Smooth muscle cell of the brain vasculature (primary cell): ENCODE results near the gene NRG2.

ENCODE experiments used
- DNase-seq: peaks from one replicate; pipeline ENCODE4 v3.0.0-alpha.2; 2012; ENCODE audit warnings: low read depth, low spot score

The NRG2 gene

DNA sequence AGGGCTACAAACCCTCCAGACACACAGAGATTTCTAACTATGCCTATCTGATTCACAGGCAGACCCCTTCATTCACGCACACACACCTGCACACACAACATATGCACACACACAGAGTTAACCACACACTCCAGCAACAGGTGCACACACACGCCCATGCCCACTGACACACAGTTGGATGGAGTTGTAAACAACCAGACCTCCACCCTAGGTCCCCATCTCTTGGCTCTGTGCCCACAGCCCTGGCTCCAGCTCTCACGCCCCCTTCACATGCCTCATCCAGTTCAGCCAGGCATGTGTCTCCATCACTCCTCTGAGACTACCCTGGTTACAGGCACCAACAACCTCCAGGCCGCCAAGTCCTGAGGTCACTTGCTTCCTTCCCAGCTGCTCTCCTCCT, 186.4 kb downstream of the NRG2 start:
- DNase-seq = no peak

DNA sequence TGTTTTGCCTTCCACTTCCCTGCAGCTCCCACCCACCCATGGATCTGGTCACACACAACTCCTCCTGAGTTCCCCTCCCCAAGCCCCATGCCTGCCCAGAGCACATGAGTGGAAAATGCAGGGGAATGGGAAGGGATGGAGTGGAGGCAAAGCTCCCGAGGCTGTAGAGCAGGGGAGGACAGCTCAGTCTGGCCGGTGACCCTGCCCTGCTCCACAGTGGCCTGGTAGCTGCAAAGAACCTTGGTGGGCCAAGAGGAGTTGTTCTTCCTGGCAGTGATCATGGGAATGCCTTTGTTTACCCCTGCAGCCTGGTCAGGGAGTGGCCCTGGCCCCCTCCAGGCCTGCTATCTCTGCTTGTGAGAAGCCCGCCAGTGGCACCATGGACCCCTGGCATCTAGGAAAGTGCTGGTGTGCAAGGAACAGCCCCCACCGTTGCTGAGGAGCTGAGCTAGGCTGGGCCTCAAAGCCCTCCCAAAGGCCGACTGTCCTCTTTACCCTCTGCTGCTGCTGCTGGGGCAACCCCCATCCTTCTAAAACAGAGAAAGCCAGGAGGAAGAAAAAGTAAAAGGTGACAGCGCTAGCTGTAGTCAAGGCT, 187.1 kb downstream of the NRG2 start:
- DNase-seq = no peak

DNA sequence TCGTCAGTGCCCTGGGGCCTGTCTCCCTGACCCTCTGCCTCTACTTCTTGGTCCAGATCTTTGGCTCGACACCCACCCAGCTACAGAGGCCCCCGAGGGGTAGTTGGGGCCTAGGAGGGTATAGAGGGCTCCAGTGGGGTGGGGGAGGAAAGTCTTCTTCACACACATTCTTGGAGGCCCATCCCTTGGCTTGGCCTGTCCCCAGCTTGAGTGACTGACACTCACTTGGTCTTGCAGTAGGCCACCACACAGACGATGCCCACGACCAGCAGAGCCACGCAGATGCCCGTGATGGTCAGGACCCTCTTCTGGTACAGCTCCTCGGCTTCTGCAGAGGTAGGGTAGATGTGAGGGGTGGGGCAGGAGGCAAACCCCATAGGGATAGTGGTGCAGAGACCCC, 187.6 kb downstream of the NRG2 start:
- DNase-seq = no peak

DNA sequence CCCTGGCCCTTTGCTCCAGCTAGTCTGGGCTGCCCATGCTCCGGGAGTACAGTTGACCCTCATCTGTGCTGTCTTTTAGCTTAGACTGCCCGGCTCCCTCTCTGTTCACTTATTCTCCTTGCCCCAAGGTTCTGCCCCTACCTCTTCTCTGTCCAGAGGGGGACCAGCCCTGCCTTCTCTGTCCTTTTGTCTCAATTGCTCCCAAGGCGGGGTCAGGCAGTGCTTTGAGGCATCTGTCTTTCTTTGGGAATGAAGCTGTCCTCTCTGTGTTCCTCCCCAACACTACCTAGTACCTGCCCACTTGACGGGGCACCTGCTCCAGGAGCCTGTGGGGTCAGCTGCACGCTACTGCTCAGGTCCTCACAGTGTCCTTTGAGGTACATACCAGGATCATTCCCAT, 188.1 kb downstream of the NRG2 start:
- no peak for DNase-seq

DNA sequence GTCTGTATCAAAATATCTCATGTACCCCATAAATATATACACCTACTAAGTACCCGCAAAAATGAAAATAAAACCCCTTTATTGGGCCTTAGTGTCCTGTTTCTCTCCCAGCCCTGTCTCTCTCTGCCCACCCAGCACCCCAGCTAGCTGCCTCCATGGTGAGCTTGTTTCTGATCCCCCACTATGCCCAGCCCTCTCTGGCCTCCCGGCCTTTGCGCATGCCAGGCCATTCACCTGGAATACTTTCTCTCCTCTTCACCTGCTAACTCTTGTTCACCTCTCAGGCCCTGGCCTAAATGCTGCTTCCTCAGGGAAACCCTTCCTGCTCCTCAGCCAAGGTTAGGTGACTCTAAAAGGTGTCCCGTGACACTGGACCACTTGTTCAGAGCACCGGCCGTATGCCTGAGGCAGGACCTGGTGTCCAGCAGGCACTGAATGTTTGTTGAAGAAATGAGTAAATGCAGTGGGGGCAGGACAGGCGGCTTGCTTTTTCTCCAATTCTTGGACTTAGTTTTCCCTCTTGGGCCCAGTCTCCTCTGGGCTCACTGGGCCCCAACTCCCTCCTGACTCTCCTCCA, 189.0 kb downstream of the NRG2 start:
- DNase-seq = no peak

DNA sequence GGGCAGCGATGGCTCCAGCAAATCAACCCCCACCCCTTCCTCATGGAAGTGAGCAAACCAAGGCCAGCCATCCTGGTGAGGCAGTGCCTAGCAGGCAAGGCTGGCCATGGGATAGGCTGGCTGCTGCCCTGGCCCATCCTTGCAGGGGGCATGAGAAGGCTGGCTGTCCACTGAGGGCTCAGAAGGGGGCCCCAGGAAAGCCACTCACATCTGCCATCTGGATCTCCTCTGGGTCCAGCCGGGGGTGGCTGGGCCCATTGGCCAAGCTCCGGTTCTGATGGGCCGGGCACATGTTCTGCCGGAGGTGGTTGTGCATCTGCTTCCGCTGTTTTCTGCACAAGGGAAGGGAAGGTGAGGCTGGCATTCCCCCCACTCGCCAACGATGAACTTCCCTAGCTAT, 190.4 kb downstream of the NRG2 start:
- no peak for DNase-seq

DNA sequence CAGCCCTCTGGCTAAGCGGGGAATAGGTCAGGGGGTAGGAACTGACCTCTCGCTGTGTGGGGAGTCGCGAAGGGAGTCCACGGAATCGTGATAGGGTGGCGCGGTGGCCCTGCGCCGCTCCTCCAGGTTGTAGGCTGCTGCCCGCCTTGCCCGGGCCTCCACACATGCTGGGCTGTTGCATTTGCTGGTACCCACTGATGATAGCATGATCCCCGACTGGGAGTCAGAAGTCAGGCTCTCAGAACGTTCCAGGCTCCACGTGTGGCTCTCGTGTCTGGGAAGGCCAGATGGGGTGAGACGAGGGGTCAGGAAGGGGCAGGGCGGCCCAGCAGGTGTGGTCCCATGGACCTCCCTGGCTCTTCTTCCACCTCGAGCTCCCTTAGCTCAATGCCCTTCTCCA, 191.5 kb downstream of the NRG2 start:
- DNase-seq = no peak

DNA sequence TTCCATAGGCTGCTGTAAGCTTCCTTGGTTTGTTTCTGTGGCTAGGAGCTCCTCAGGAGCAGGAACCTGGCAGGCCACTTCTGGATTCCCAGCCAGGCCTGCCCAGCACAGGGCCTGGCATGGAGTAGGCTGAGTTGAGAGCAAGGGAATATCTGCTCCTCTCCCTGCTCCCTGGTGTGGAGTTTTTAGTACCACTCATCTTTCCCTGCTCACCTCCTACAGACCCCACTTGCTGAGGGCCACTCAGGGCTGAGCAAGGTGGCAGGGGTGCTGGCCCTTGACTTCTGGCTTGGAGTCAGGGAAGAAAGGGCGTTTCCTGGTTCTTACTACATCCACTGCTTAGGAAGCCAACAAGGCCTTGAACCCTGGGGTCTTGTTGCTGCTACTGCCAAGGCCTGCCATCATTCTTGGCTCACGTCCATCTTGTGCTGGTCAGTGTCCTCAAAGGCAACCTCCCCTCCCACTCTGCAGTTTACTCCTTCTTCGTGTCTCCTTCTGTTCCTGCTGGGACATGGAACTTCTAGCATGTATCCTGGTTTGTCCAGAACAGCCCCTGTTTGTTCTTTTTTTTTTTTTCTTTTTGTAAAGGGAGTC, 192.6 kb downstream of the NRG2 start:
- DNase-seq = no peak

DNA sequence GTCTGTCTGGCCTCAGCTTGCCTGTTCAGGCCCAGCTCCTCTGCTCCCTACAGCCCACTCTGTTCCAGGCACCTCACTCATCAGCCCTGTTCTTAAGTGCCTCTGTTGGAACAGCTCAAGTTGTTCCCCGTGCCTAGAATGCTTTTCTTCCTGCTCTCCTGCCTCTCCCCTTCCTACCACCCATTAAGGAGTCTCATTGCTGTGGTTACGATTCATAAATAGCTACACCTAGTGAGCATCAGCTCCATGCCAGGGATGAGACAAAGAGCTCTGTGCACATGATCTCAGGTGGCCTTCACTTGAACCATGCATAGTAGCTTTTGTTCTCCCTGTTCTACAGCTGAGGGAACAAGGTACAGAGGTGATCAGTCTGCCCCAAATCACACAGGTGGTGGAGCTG, 193.2 kb downstream of the NRG2 start:
- no peak for DNase-seq

DNA sequence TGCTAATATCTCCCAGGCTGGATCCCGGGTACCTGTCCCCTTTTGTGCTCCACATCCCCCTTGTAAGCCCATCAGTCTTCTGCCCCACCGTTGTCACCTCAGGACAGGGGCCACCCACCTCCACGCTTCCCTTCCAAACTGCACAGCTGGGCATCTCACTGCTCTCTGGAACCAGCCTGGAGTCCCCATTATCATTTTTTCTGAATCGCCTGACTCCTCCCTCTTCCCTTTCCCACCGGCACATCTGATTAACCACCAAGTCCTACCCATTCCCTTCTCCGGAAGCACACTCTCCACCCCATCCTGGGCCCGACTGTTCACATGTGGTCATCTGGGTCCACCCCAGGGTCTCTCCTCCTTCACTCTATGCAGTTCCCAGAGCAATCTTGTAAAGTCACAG, 193.6 kb downstream of the NRG2 start:
- DNase-seq = no peak

DNA sequence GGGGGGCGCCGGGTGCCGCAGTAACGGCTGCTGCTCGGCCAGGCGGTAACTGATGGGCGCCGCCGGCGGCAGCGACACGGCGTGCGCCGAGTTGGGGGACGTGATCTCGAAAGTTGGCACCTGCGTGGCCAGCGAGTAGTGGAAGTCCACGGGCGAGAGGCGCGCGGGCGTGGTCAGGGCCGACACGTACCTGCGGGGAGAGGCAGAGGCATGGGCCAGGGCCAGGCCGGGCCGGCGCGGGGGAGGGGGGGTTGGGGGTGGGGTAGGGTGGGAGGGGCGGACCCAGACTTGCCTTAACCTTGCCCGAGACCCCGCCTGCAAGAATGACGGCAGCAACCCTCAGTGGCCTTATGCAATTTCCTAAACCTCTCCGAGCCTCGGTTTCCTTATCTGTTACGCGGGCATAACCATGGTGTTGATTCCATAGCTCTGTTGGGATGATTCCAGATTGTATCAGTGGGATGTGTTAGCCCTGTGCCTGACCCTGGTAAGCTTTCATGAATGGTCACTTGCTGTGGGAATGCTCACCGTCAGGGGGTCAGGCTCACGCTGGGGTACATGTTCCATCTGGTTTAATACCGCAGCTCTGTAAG, 194.5 kb downstream of the NRG2 start:
- no peak for DNase-seq

DNA sequence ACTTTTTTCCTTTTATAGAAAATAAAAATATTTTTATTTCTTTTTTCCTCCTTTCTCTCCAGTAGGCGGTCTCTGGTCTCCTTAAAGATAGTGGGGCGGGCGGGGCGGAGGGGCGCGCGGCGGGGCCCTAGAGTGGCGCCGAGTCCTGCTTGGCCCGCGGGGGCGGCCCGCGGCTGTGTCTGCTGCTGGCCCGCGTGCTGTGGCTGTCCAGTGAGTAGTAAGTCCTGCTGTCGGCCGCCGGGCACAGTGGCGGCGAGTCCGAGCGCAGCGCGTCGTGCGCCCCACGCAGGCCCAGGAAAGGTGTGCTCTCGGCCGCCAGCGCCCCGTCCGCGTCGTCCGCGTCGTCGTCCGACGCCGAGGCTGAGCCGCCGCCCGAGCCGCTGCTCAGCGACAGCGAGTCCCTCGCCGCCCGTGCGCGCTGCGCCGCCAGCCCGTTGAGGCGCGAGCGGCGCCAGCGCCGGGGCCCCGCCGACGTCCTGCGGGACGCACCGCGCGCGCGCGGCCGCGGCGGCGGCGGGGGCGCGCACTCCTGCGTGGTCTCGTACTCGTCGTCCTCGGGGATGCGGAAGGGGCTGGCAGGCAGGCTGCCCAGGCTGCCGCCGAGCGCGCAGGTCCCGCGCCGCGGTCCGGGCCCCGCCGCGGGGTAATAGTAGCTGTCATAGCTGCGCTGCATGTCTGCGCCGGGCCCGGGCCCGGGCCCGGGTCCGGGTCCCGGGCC, 195.2 kb downstream of the NRG2 start:
- no peak for DNase-seq

DNA sequence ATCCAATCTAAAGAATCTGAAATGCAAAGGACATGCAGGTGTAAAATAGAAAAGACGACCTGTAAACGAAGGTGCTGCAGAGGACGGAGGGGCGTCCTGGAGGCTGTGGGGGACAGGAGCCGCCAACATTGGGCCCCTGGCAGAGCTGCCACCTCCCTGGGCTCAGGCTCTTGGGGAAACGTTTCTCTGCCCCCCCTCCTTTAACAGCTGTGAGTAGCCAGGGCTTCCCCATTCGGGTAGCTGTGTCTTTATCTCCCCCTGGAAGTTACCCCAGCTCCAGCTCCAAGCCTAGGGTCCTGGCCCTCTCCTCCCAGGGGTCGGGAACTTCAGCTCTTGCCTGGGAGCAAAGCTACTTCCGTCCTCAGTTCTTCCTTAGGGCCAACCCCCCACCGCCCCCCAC, 196.0 kb downstream of the NRG2 start:
- DNase-seq = no peak

DNA sequence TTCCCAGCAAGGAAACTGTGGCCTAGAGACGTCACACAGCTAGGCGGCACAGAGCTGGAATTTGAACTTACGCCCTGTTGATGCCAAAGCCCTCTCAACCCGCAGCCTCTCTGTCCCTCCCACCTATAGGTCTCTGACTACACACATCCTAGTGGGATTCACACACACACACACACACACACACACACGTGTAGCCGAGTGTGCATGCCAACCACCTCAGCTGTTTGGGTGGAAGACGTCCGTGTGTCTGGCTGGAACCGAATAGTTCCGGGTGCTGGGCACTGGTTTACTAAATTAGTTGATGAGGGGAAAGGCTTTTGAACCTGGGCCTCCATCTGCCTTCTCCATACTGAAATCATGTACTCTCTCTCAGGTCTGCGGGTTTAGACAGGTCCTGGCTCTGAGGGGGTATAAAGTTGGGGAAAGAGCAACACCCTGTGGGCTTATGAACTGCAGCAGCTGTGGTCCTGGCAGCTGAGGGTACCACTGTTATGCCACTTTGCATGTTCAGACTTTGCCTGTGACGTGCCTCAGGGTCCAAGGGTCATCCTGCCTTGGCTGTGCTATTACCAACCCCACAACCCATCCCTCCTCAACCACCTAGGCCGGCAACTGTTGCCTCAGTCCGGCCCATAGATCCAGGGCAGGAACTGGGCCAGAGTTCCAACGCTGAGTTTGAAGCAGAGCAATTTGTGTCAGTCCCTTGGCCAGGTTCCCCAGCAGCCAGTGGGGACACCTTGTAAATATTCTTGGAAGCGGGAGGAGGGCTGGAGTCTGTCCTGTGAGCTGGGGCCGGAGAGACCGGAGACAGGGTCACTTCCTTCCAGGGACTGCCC, 197.0 kb downstream of the NRG2 start:
- no peak for DNase-seq

DNA sequence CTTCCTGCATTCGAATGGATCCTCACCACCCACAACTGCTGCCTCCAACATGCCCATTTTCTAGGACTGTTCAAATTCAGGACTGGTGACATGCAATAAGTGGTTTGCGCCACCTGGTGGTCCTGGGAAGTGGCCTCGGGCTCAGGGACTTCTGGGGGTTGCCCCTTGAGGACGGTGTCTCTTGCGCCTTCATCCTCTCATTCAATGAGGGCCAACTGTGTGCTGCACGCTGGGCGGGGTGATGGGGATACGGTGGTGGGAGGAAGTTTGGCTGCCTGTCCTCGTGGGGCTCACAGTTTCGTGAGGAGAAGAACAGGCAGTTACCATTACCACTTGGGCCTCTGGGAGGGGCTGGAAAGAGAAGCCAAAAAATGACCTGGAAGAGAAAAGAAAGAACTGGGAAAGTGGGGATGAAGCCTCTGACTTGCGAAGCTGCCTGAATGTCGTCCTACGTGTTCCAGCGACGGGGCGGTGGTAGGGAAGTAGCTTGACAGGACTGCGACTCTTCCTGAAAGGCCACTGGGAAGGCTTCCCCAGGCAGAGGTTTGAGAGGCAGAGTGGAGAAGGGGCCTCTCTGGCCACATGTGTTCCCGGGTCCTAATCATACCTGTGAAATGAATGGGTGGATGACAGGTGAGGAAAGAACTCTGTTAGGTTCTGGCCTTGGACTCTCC, 198.5 kb downstream of the NRG2 start:
- DNase-seq = peak; percentile 32

DNA sequence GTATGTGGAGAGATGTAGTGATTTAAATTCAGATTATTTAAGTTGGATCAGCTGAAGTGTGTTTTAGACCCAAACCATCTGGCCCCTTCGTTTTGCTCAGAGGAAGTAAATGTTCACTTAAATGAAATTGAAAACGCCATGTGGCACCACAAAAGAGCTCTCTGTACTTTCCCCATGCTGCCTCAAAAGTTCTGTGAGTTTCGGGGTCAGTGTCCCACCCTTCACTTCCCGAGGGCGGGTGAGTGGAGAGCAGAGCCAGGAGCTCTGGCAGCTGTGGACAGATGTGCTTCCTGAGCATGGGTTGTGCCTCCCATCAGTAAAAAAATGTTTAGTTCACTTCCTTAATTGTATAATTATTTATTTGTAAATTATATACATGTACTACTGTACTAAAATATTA, 199.1 kb downstream of the NRG2 start:
- DNase-seq = no peak

DNA sequence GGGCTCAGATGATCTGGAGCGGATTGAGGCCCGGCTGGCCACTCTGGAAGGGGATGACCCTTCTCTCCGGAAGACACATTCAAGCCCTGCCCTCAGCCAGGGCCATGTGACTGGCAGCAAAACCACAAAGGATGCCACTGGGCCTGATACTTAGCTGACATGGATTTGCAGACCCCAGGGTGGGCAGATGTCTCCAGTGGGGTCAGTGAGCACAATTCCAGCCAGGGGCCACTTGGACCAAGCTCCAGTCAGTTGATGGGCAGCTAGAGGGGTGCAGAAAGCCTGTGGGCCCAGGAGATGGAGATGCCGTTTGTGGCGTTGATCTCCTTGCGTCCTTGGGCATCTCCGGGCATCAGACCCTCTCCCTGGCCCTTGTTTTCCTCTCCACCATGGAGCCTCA, 200.8 kb downstream of the NRG2 start:
- DNase-seq = no peak

DNA sequence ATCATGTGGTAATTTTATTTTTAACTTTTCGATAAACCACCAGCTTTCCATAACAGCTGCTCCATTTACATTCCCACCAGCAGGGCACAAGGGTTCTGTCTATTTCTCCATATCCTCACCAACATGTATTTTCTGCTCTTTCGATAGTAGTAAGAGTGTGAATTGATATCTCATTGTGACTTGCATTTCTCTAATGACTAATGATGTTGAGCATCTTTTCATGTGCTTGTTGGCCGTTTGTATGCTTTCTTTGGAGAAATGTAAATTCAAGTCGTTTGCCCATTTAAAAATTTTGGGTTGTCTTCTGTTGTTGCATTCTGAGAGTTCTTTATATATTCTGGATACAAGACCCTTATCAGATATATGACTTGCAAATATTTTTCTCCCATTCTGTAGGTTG, 201.6 kb downstream of the NRG2 start:
- DNase-seq = no peak

DNA sequence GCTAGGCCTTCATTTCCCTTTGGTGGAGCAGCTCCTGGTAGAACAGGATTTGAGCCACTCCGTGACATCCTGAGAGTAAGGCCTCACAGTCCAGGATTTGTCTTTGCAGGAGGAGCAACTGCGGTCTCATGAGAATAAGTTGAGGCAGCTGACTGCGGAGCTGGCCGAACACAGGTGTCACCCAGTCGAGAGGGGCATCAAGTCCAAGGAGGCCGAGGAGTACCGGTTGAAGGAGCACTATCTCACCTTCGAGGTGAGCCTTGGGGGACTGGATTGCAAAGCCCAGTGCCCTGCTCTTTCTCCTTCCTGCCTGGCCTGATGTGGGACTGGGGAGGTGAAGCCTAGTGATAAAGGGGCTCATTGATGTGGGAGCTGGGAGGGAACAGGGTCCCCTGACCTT, 203.2 kb downstream of the NRG2 start:
- no peak for DNase-seq

DNA sequence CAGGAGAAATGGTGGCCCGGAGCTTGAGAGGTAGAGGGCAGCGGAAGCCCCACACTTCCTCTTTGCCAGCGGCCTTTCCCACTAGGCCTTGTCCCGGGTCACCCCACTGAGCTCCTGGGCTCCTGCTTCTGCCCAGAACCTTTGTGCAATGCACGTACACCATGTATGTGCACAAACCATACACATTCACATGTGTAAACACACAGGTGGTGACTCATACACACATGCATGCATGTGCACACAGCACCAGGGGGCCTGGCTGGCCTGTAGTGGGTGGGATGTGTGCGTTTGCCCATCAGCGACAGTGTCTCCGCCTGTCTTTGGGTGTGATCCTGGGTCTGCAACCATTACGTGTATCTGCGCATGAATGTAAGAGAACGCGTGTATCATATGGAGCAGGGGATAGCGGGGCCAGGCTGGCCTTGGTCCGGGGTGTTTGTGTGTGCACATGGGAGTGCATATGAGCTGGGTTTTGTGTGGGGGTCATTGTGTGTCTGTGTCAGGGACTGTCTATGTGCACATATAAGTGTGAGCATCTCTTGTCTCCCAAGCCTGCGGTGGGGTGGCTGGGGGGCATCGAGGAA, 203.8 kb downstream of the NRG2 start:
- no peak for DNase-seq
